GM12878 (cell line): Measurements from ENCODE around the gene CLEC16A. TPM values are rescaled to one million over a fixed set of nuclear protein-coding genes. Genes with fewer than 3 reads are reported as not detected.
A peak's percentile ranks its signal among the peaks of the same experiment; 100 is the strongest.

ENCODE experiments used
- ATAC-seq: fragments of 200-7000 bp; cut with Tn5 transposase; 3 replicates; pipeline ENCODE4 v1.9.1; 2020; ENCODE audit warnings: mild to moderate bottlenecking, moderate library complexity
- BruUV-seq: library from RNA; stranded (reverse); fragments of 400-500 nt; replicated peaks from 2 replicates; lab custom pipeline; 2021; lab: Mats Ljungman, UMichigan
- CTCF ChIA-PET: fragments of 300-600 bp; sonication (Branson Sonifier 250); formaldehyde crosslinking; extraction: SDS; loops from one replicate; lab custom pipeline; 2021; ENCODE audit warnings: inconsistent platforms; lab: Yijun Ruan, JAX
- POLR2A ChIA-PET: fragments of 350-600 bp; formaldehyde crosslinking; extraction: SDS; loops from one replicate; lab custom pipeline; 2021; ENCODE audit warnings: inconsistent platforms; lab: Charles Lee
- RAD21 ChIA-PET: fragments of 300-600 bp; sonication (Branson Sonifier 250); formaldehyde crosslinking; loops from one replicate; lab custom pipeline; 2023; ENCODE audit warnings: antibody characterized with exemption; ENCODE audit not compliant: unreplicated experiment; lab: Charles Lee
- SMC1A ChIA-PET: fragments of 300-600 bp; sonication (Branson Sonifier 250); formaldehyde crosslinking; loops from one replicate; lab custom pipeline; 2023; ENCODE audit not compliant: unreplicated experiment, uncharacterized antibody; lab: Charles Lee
- DNase-seq: peaks from one replicate; pipeline ENCODE4 v3.0.0-alpha.2; 2011; ENCODE audit warnings: low read depth, low spot score
- FAIRE-seq: peaks from 3 replicates; lab custom pipeline; 2011; peaks lifted over from hg19 to GRCh38; lab: Jason Lieb, UNC
- H2AFZ ChIP-seq: 2 replicates; pipeline ENCODE4 v1.6.0; 2011; ENCODE audit warnings: low read depth, low read length, control low read depth; ENCODE audit not compliant: control insufficient read depth
- H3K27ac ChIP-seq: 2 replicates; pipeline ENCODE4 v1.5.1; 2011; ENCODE audit warnings: control low read depth; ENCODE audit not compliant: control insufficient read depth, insufficient read depth
- H3K27me3 ChIP-seq, 2 experiments: replicated peaks in 1 of 2; 2 replicates each; pipeline versions ENCODE4 v1.6.0 to v1.6.1; 2011; ENCODE audit warnings: low read length in 1 of 2; ENCODE audit not compliant: control insufficient read depth in 2 of 2, insufficient read depth in 2 of 2
- H3K36me3 ChIP-seq, 2 experiments: 2 replicates each; pipeline ENCODE4 v1.5.1; 2011; ENCODE audit warnings: low read length in 1 of 2; ENCODE audit not compliant: control insufficient read depth in 2 of 2, insufficient read depth in 2 of 2
- H3K4me1 ChIP-seq: 2 replicates; pipeline ENCODE4 v1.6.1; 2011; ENCODE audit warnings: mild to moderate bottlenecking, low read length, moderate library complexity, mixed read lengths; ENCODE audit not compliant: control insufficient read depth, insufficient read depth
- H3K4me2 ChIP-seq: 2 replicates; pipeline ENCODE4 v1.6.0; 2011; ENCODE audit warnings: control low read depth; ENCODE audit not compliant: control insufficient read depth, insufficient read depth
- H3K4me3 ChIP-seq: fragments of 200-600 bp; sonication (generic); 2 replicates; pipeline ENCODE4 v1.5.1; 2016
- H3K79me2 ChIP-seq: 2 replicates; pipeline ENCODE4 v1.6.0; 2011; ENCODE audit warnings: low read length; ENCODE audit not compliant: control insufficient read depth, insufficient read depth
- H3K9ac ChIP-seq: 2 replicates; pipeline ENCODE4 v1.8.0; 2011; ENCODE audit warnings: low read length, control low read depth, mixed read lengths; ENCODE audit not compliant: control insufficient read depth, insufficient read depth
- H3K9me3 ChIP-seq: replicated peaks from 3 replicates; pipeline ENCODE4 v1.5.1; 2011; ENCODE audit warnings: mild to moderate bottlenecking, low read length; ENCODE audit not compliant: control insufficient read depth, insufficient read depth
- H4K20me1 ChIP-seq: 2 replicates; pipeline ENCODE4 v1.6.0; 2011; ENCODE audit not compliant: control insufficient read depth, insufficient read depth
- EP300 ChIP-seq, 2 experiments: fragments of 150-350 bp in 1 of 2; IDR thresholded peaks; 2 replicates each; pipeline ENCODE4 v1.6.1; 2011 to 2012; ENCODE audit warnings: low read depth in 2 of 2, low read length in 2 of 2, borderline replicate concordance in 1 of 2, improper control_type of control experiment in 1 of 2, inconsistent platforms in 1 of 2; ENCODE audit not compliant: control insufficient read depth in 1 of 2
- FOS ChIP-seq: IDR thresholded peaks from 3 replicates; pipeline ENCODE4 v1.6.1; 2011; ENCODE audit warnings: borderline replicate concordance; ENCODE audit not compliant: insufficient read length; ENCODE audit errors: extremely low read depth
- MEF2A ChIP-seq: IDR thresholded peaks from 2 replicates; pipeline ENCODE4 v1.6.1; 2011; ENCODE audit warnings: low read depth, mild to moderate bottlenecking, low read length, moderate library complexity; ENCODE audit not compliant: insufficient read depth
- RAD51 ChIP-seq: fragments of 450-650 bp; IDR thresholded peaks from 2 replicates; pipeline ENCODE4 v1.6.1; 2016; ENCODE audit warnings: moderate library complexity, mild to moderate bottlenecking, inconsistent platforms
- SP1 ChIP-seq: IDR thresholded peaks from one replicate; pipeline ENCODE4 v1.6.1; 2011; ENCODE audit warnings: low read depth, low read length
- WGBS: methylation state at CpG from one replicate; pipeline ENCODE4 v1.1.6; 2016; ENCODE audit warnings: low lambda C conversion rate; ENCODE audit not compliant: insufficient replicate concordance, insufficient coverage; ENCODE audit errors: missing lambda C conversion rate; 5-methylcytosine and 5-hydroxymethylcytosine counted together
- in situ Hi-C: fragments of 300-500 bp; cut with MboI; formaldehyde crosslinking; loops from 9 replicates; pipeline ENCODE4 v1.14.3; 2018; ENCODE audit warnings: mixed read lengths
- intact Hi-C: fragments of 100-400 bp; cut with micrococcal nuclease; formaldehyde crosslinking; loops from one replicate; pipeline ENCODE4 v1.14.2; 2022; ENCODE audit not compliant: unreplicated experiment
- polyA plus RNA-seq, 11 experiments: library from polyadenylated mRNA; depleted of rRNA in 4 of 11; unstranded in 6 of 11; stranded (reverse) in 5 of 11; fragments of >200 nt; fragmentation: Nextera tagmentation in 4 of 11; fragmentation: Illumina TruSeq in 1 of 11; extraction: Ambion mirVana in 4 of 11; extraction: Trizol in 1 of 11; gene quantifications; 1 replicate in 1 of 11; 2 replicates in 10 of 11; pipeline versions ENCODE4 v1.2.1 to v1.2.3, GENCODE V29; 2011 to 2016; ENCODE audit warnings: inconsistent platforms in 2 of 11, missing spikeins in 2 of 11, low read depth in 1 of 11
- total RNA-seq, 4 experiments: library from RNA; depleted of rRNA in 3 of 4; stranded (reverse); fragments of >200 nt in 3 of 4; fragmentation: Illumina TruSeq in 1 of 4; extraction: Trizol in 1 of 4; gene quantifications; 2 replicates each; pipeline versions ENCODE4 v1.2.1 to v1.2.3, GENCODE V29; 2013 to 2021
- TF ChIP-seq, protein P1 (sequence below): IDR thresholded peaks from 2 replicates; pipeline ENCODE4 v1.6.1; 2011; ENCODE audit warnings: borderline replicate concordance, low read depth, mild to moderate bottlenecking, moderate library complexity, mixed read lengths, low read length; ENCODE audit not compliant: insufficient read depth; ENCODE audit errors: extremely low read length
- TF ChIP-seq, protein P2 (sequence below): fragments of 450-650 bp; IDR thresholded peaks from 2 replicates; pipeline ENCODE4 v1.6.1; 2017; ENCODE audit warnings: mild to moderate bottlenecking, moderate library complexity

CLEC16A gene
- total and polyA plus RNA-seq, 10 of the 15 experiments (the other 5 are each of a cell fraction or from before 2014, with no cell fraction given): 1.5 to 28.8 (median 19.2) TPM

DNA sequence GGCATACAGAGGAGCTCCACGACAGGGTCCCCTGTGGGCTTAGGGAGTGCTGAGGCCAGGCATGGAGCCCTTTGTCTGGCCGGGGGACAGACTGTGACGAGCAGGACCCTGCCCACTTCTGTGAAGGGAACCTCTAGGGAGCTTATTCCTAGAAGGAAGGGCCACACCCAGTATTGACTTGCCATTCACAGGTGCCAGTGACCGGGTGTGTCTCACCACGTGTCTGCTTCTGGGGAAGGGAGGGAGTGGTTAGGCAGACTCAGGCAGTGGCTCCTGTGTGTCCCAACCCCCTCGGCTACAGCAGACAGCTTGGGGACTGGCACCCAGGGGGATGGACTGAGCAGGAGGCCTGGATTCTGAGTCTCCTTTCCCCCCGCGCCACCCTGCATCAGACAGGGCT is 254.5 kb downstream of the CLEC16A start:
- H3K27ac ChIP-seq: no peak overlapping the region
- CTCF ChIA-PET: interaction anchor here (0.6 kb wide), 1 partner anchor 26 kb away, joined by 3 read pairs; no protein-coding TSS in a partner anchor
- 49% methylated on average over 8 of the region's 8 CpGs for WGBS
- DNase-seq (no peak), FAIRE-seq (no peak), ATAC-seq (no peak)
- RAD21 ChIA-PET: interaction anchor here (9.3 kb wide), 1 partner anchor 16 kb away, joined by 86 read pairs; no protein-coding TSS in a partner anchor
- SMC1A ChIA-PET: interaction anchor here (1.1 to 4.3 kb wide), 2 partner anchors 26 to 53 kb away, joined by 3 to 23 read pairs; no protein-coding TSS in a partner anchor
- no peak overlapping the region for H2AFZ ChIP-seq
- no peaks in the 10 kb centered on the region for H3K27me3 ChIP-seq
- H3K9me3 ChIP-seq: no peaks in the 10 kb centered on the region
- peaks cover 43% of the 10 kb centered on the region for H3K4me1 ChIP-seq
- intact Hi-C loops: no loop called here
- H3K36me3 ChIP-seq: no peaks in the 10 kb centered on the region
- BruUV-seq: no TSS peak
- no peaks in the 10 kb centered on the region for H4K20me1 ChIP-seq
- POLR2A ChIA-PET: interaction anchor here (0.8 to 1.1 kb wide), 3 partner anchors 11 to 27 kb away, joined by 3 read pairs; no protein-coding TSS in a partner anchor
- no peak overlapping the region for H3K4me2 ChIP-seq
- no peak overlapping the region for H3K4me3 ChIP-seq
- H3K79me2 ChIP-seq: no peaks in the 10 kb centered on the region
- in situ Hi-C loops: no loop called here
- TF ChIP-seq, protein P1, sequence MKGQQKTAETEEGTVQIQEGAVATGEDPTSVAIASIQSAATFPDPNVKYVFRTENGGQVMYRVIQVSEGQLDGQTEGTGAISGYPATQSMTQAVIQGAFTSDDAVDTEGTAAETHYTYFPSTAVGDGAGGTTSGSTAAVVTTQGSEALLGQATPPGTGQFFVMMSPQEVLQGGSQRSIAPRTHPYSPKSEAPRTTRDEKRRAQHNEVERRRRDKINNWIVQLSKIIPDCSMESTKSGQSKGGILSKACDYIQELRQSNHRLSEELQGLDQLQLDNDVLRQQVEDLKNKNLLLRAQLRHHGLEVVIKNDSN: peak; percentile 23
- TF ChIP-seq SP1 (no peak), EP300 (IDR thresholded peaks at IDR 0.05; ENCODE audit: borderline replicate concordance in 1 of 2, control insufficient read depth in 1 of 2, low read depth in 2 of 2, low read length in 2 of 2) (no peak), MEF2A (no peak), RAD51 (no peak), FOS (no peak)
- TF ChIP-seq, protein P2, sequence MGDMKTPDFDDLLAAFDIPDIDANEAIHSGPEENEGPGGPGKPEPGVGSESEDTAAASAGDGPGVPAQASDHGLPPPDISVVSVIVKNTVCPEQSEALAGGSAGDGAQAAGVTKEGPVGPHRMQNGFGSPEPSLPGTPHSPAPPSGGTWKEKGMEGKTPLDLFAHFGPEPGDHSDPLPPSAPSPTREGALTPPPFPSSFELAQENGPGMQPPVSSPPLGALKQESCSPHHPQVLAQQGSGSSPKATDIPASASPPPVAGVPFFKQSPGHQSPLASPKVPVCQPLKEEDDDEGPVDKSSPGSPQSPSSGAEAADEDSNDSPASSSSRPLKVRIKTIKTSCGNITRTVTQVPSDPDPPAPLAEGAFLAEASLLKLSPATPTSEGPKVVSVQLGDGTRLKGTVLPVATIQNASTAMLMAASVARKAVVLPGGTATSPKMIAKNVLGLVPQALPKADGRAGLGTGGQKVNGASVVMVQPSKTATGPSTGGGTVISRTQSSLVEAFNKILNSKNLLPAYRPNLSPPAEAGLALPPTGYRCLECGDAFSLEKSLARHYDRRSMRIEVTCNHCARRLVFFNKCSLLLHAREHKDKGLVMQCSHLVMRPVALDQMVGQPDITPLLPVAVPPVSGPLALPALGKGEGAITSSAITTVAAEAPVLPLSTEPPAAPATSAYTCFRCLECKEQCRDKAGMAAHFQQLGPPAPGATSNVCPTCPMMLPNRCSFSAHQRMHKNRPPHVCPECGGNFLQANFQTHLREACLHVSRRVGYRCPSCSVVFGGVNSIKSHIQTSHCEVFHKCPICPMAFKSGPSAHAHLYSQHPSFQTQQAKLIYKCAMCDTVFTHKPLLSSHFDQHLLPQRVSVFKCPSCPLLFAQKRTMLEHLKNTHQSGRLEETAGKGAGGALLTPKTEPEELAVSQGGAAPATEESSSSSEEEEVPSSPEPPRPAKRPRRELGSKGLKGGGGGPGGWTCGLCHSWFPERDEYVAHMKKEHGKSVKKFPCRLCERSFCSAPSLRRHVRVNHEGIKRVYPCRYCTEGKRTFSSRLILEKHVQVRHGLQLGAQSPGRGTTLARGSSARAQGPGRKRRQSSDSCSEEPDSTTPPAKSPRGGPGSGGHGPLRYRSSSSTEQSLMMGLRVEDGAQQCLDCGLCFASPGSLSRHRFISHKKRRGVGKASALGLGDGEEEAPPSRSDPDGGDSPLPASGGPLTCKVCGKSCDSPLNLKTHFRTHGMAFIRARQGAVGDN: no peak
- no peak overlapping the region for H3K9ac ChIP-seq
